Cardiac fibroblast (primary cell): Measurements from ENCODE around the gene SLC35E3.
"Not testable (repeated sequence)": the region's sequence is repeated elsewhere in the genome, so short reads cannot be mapped to it uniquely, and the experiment has no call there.

Experiments used
- DNase-seq, 2 donors: peaks; one replicate each; pipeline versions ENCODE4 v3.0.0 to v3.0.0-alpha.2; 2010; ENCODE audit warnings: low read depth in 2 of 2
- H3K4me3 ChIP-seq, 2 donors: replicated peaks in 1 of 2; 1 replicate in 1 of 2; 2 replicates in 1 of 2; pipeline ENCODE4 v1.5.1; 2011; ENCODE audit warnings: low read depth in 2 of 2, low read length in 2 of 2, mild to moderate bottlenecking in 2 of 2, moderate library complexity in 1 of 2
- CTCF ChIP-seq: IDR thresholded peaks from one replicate; pipeline ENCODE4 v1.5.1; 2011; ENCODE audit warnings: low read depth, mild to moderate bottlenecking, low read length, inconsistent platforms

The SLC35E3 gene

GRCh38 chr12:68806488-68807237 lies 60.7 kb downstream of the SLC35E3 start:
- no peak for TF ChIP-seq CTCF
- no peak for DNase-seq
- no peak overlapping the region for H3K4me3 ChIP-seq

GRCh38 chr12:68807274-68807575 lies 61.2 kb downstream of the SLC35E3 start:
- not testable (repeated sequence) for DNase-seq
- peak overlapping the region; percentile 54 to 99 for H3K4me3 ChIP-seq

- DNase-seq = peak; percentile 92 to 95
Measured at GRCh38 chr12:68807576-68808387, 61.8 kb downstream of the SLC35E3 start, which contains the start of gene MDM2. Gene MDM2 (plus strand): TSS chr12:68808177. CDS start chr12:68808478, 301 bp downstream.

GRCh38 chr12:68808388-68809189 lies 62.6 kb downstream of the SLC35E3 start:
- peak; percentile 92 to 96 for DNase-seq
- peak overlapping the region; percentile 84 to 99 for H3K4me3 ChIP-seq
- TF ChIP-seq CTCF = no peak

More at GRCh38 chr12:68807576-68808387, 61.8 kb downstream of the SLC35E3 start, which contains the start of gene MDM2:
- TF ChIP-seq CTCF = peak; percentile 33
- peak within 1 kb of the TSS; percentile 84 to 99 for H3K4me3 ChIP-seq

GRCh38 chr12:68809190-68810026 lies 63.4 kb downstream of the SLC35E3 start:
- TF ChIP-seq CTCF = no peak
- H3K4me3 ChIP-seq = peak overlapping the region; percentile 84 to 99
- DNase-seq = peak in 1 of 2 donors; percentile 39

- not testable (repeated sequence) for DNase-seq
- H3K4me3 ChIP-seq = peak overlapping the region in 1 of 2 donors; percentile 99
Measured at GRCh38 chr12:68810027-68810389, 64.0 kb downstream of the SLC35E3 start.

GRCh38 chr12:68811573-68811972 lies 65.6 kb downstream of the SLC35E3 start:
- H3K4me3 ChIP-seq = peak overlapping the region in 1 of 2 donors; percentile 99
- not testable (repeated sequence) for DNase-seq
